Tibial artery (tissue), 4 donors: Measurements from ENCODE around the gene ZNF385B.

Experiments used
- DNase-seq, 2 donors: peaks; one replicate each; pipeline ENCODE4 v3.0.0-alpha.2; 2019
- H3K27ac ChIP-seq, 2 donors: fragments of 200-600 bp; sonication (generic) in 1 of 2; 1 replicate in 1 of 2; 2 replicates in 1 of 2; pipeline ENCODE4 v1.5.1; 2018 to 2019; ENCODE audit warnings: mild to moderate bottlenecking in 1 of 2
- H3K27me3 ChIP-seq, 2 donors: fragments of 200-600 bp; sonication (generic) in 1 of 2; one replicate each; pipeline versions ENCODE4 v1.5.1 to v1.6.0; 2016 to 2019
- H3K36me3 ChIP-seq, 3 donors: fragments of 200-600 bp; sonication (generic) in 2 of 3; one replicate each; pipeline ENCODE4 v1.5.1; 2016 to 2019; ENCODE audit warnings: mild to moderate bottlenecking in 2 of 3
- H3K4me1 ChIP-seq, 4 donors: fragments of 200-600 bp; sonication (generic) in 2 of 4; 1 replicate in 3 of 4; 2 replicates in 1 of 4; pipeline ENCODE4 v1.5.1; 2016 to 2019
- H3K4me3 ChIP-seq, 2 donors: fragments of 200-600 bp; sonication (generic) in 1 of 2; 1 replicate in 1 of 2; 2 replicates in 1 of 2; pipeline ENCODE4 v1.5.1; 2018 to 2019; ENCODE audit warnings: mild to moderate bottlenecking in 2 of 2
- H3K9me3 ChIP-seq, 3 donors: fragments of 200-600 bp; sonication (generic) in 1 of 3; one replicate each; pipeline ENCODE4 v1.5.1; 2016 to 2019
- intact Hi-C: fragments of 100-400 bp; cut with DNase I; formaldehyde crosslinking; loops from one replicate; pipeline ENCODE4 v1.15.0; 2023; ENCODE audit warnings: low total_unique reads
- TF ChIP-seq, protein P1 (sequence below), 2 experiments: fragments of 200-600 bp in 1 of 2; fragments of 450-650 bp in 1 of 2; IDR thresholded peaks; one replicate each; pipeline ENCODE4 v1.5.1; 2017 to 2019; ENCODE audit warnings: antibody characterized with exemption in 2 of 2, mild to moderate bottlenecking in 1 of 2, moderate library complexity in 1 of 2

Gene ZNF385B

DNA sequence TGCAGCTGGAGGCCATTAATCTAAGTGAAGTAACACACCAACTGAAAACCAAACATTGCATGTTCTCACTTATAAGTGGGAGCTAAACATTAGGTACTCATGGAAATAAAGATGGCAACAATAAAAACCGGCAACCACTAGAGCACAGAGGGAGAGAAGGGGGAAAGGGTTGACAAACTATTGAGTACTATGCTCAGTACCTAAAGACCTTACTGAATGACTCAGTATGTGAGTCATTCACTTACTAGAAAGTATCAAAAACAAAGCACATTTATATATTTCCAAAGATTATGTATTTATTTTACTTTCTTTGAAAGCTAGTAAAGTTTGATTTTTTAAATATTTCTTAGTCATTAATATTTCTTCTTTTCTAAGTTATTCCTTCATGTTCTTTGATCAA lies 48.9 kb downstream of the ZNF385B start:
- no peaks in the 10 kb centered on the region for H3K4me1 ChIP-seq
- no peaks in the 10 kb centered on the region for H3K9me3 ChIP-seq
- no peak overlapping the region for H3K4me3 ChIP-seq
- H3K27ac ChIP-seq: no peak overlapping the region
- intact Hi-C loops: no loop called here
- no peaks in the 10 kb centered on the region for H3K36me3 ChIP-seq
- H3K27me3 ChIP-seq: no peaks in the 10 kb centered on the region
- TF ChIP-seq, protein P1, sequence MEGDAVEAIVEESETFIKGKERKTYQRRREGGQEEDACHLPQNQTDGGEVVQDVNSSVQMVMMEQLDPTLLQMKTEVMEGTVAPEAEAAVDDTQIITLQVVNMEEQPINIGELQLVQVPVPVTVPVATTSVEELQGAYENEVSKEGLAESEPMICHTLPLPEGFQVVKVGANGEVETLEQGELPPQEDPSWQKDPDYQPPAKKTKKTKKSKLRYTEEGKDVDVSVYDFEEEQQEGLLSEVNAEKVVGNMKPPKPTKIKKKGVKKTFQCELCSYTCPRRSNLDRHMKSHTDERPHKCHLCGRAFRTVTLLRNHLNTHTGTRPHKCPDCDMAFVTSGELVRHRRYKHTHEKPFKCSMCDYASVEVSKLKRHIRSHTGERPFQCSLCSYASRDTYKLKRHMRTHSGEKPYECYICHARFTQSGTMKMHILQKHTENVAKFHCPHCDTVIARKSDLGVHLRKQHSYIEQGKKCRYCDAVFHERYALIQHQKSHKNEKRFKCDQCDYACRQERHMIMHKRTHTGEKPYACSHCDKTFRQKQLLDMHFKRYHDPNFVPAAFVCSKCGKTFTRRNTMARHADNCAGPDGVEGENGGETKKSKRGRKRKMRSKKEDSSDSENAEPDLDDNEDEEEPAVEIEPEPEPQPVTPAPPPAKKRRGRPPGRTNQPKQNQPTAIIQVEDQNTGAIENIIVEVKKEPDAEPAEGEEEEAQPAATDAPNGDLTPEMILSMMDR (IDR thresholded peaks at IDR 0.05): no peak
- DNase-seq: no peak

DNA sequence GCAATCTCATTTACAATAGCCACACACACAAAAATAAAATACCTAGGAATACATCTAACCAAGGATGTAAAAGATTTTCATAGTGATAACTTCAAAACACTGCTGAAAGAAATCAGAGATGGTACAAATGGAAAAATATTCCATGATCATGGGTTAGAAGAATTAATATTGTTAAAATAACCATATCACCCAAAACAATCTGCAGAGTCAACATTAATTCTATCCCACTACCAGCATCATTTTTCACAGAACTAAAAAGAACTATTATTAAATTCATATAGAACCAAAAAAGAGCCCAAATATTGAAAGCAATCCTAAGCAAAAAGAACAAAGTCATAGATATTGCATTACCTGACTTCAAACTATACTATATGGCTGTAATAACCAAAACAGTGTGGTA lies 50.4 kb downstream of the ZNF385B start:
- Histone ChIP-seq H3K27ac (no peak overlapping the region), H3K27me3 (no peaks in the 10 kb centered on the region), H3K36me3 (no peaks in the 10 kb centered on the region), H3K4me1 (no peaks in the 10 kb centered on the region), H3K4me3 (no peak overlapping the region), H3K9me3 (no peaks in the 10 kb centered on the region)
- intact Hi-C loops: no loop called here
- DNase-seq: no peak
- TF ChIP-seq, protein P1 (IDR thresholded peaks at IDR 0.05): no peak

DNA sequence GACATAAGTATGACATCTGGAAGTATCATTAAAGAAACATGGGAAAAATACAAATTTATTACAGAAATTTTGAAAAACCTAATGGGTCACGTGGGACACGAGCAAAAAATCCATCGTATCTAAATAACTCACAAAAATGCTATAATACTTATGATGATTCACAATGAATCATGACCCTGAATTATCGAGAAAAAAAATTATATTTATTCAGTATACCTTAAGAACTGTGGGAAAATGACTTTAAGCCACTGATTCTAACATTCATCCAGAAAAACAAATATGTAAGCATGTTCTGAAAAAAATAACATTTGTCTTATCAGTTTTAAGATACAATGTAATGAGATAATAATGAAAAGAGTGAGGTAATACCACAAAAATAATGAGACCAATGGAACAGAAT lies 51.8 kb downstream of the ZNF385B start:
- intact Hi-C loops: no loop called here
- H3K27ac ChIP-seq: no peak overlapping the region
- H3K4me1 ChIP-seq: no peaks in the 10 kb centered on the region
- TF ChIP-seq, protein P1 (IDR thresholded peaks at IDR 0.05): no peak
- H3K36me3 ChIP-seq: no peaks in the 10 kb centered on the region
- no peak for DNase-seq
- H3K27me3 ChIP-seq: no peaks in the 10 kb centered on the region
- no peak overlapping the region for H3K4me3 ChIP-seq
- no peaks in the 10 kb centered on the region for H3K9me3 ChIP-seq

- no peaks in the 10 kb centered on the region for H3K36me3 ChIP-seq
- intact Hi-C loops: no loop called here
- H3K4me3 ChIP-seq: no peak overlapping the region
- no peaks in the 10 kb centered on the region for H3K4me1 ChIP-seq
- H3K27ac ChIP-seq: no peak overlapping the region
- no peak for DNase-seq
- TF ChIP-seq, protein P1 (IDR thresholded peaks at IDR 0.05): no peak
- H3K9me3 ChIP-seq: no peaks in the 10 kb centered on the region
- no peaks in the 10 kb centered on the region for H3K27me3 ChIP-seq
Measured at GRCh38 chr2:179805001-179805400, 56.4 kb downstream of the ZNF385B start.

GRCh38 chr2:179804206-179804605 lies 57.2 kb downstream of the ZNF385B start:
- H3K4me1 ChIP-seq: no peaks in the 10 kb centered on the region
- intact Hi-C loops: no loop called here
- TF ChIP-seq, protein P1 (IDR thresholded peaks at IDR 0.05): no peak
- H3K9me3 ChIP-seq: no peaks in the 10 kb centered on the region
- no peak overlapping the region for H3K4me3 ChIP-seq
- H3K27me3 ChIP-seq: no peaks in the 10 kb centered on the region
- no peak overlapping the region for H3K27ac ChIP-seq
- H3K36me3 ChIP-seq: no peaks in the 10 kb centered on the region
- no peak for DNase-seq
